HG02571 (cell line): ENCODE results near the gene TENT4A.

Experiments used
- ATAC-seq: cut with Tn5 transposase; IDR thresholded peaks from one replicate; pipeline ENCODE4 v1.9.1; 2021; ENCODE audit warnings: mild to moderate bottlenecking, moderate library complexity; ENCODE audit not compliant: unreplicated experiment

Gene TENT4A

GRCh38 chr5:6716629-6717149, 3.5 kb downstream of the TENT4A start:
- no peak for ATAC-seq

GRCh38 chr5:6717247-6717646, 4.0 kb downstream of the TENT4A start:
- no peak for ATAC-seq

DNA sequence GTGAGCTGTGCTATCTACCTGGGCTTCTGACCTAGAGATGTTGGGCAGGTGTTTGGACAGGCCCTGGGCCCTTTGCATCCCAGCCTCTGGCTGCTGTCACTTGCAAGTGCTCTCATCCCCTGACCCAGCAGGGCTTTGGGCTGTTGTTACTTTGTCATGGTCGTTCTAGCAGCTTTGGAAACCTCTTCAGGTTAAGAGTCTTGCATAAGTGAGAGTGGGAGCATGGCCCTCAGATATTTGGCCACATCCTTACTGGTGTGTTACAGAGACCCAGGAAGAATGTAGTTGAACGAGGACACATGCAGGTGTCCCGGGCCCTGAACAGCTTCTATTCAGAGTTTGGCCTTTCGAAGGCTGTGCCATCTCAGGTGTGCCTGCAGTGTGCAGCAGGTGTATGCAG, 4.5 kb downstream of the TENT4A start:
- ATAC-seq: no peak

GRCh38 chr5:6718161-6718681, 5.0 kb downstream of the TENT4A start:
- no peak for ATAC-seq

- ATAC-seq: no peak
Observed at GRCh38 chr5:6718718-6719117, 5.5 kb downstream of the TENT4A start.

GRCh38 chr5:6719417-6719816, 6.2 kb downstream of the TENT4A start:
- no peak for ATAC-seq

DNA sequence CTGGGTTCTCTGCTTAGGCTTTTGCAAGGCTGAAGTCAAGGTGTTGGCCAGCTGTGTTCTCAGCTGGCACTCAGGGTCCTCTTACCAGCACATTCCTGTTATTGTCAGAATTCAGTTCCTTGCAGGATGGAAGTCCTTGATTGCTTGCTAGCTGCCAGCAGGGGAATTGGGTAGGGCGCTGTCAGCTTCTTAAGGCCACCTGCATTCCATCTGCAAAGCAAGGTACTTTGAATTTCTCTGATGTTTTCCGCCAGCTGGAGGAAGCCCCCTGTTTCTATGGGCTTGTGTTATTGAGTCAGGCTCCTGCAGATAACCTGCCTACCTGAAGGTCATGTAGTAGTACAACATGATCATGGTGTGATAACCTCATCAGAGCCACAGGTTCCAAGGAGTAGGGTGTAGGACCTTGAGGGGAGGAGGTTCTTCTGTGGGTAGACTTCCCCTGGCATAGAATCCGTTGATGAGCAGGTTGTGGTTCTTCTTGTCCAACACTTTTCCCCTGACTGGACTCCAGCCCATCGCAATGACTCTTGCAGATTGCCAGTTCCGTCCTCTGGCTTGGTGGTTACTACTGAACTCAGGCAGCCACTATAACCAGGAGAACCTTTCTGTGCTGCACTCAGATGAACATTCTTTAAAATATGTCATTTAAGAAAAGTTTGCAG, 6.8 kb downstream of the TENT4A start:
- ATAC-seq: no peak

DNA sequence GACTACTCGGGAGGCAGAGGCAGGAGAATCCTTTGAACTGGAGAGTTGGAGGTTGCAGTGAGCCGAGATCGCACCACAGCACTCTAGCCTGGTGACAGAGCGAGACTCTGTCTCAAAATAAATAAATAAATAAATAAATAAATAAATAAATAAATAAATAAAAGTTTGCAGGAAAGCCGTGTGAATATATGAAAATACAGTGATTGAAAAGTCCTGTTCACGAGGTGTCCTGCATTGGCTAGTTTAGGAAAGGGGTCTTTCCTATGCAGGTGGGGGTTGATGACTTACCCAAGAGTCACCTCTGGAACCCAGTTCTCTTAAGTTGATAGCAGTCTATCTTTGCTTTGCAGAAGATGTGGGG, 7.3 kb downstream of the TENT4A start:
- ATAC-seq: no peak

GRCh38 chr5:6721442-6721841, 8.2 kb downstream of the TENT4A start:
- ATAC-seq: no peak

GRCh38 chr5:6722015-6722414, 8.8 kb downstream of the TENT4A start:
- ATAC-seq: peak; percentile 48

DNA sequence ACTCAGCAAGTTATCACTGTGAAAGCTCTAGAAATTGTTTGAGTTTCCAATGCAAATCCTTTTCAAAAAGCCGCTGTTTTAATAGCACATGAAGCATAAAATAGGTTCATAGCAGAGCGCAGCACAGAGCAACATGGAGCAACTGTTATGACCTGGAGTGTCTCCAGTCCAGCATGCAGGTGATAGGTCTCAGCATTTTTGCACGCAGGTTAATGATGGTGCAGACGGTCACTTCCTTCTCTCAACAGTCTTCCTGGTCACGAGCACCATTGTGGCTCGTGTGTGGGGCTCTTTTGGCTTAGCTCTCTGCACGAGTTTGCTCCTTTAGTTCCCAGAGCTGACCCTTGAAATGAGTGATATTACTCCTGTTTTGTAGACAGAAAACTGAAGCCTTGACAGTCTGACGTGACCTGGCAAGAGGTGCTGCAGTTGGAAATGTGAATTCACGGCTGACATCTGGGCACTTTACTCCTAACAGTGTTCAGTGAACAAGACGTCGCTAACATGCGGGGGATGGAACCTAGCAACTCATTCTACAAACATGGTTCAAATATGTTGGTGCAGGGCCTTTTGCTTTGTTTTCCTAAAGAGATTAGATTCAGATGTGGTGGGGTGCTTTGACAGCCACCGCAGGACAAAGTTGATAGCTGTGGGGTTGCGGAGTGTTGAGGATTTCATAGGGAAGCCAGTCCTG, 10.0 kb downstream of the TENT4A start:
- no peak for ATAC-seq

GRCh38 chr5:6723816-6724300, 10.6 kb downstream of the TENT4A start:
- ATAC-seq: no peak

DNA sequence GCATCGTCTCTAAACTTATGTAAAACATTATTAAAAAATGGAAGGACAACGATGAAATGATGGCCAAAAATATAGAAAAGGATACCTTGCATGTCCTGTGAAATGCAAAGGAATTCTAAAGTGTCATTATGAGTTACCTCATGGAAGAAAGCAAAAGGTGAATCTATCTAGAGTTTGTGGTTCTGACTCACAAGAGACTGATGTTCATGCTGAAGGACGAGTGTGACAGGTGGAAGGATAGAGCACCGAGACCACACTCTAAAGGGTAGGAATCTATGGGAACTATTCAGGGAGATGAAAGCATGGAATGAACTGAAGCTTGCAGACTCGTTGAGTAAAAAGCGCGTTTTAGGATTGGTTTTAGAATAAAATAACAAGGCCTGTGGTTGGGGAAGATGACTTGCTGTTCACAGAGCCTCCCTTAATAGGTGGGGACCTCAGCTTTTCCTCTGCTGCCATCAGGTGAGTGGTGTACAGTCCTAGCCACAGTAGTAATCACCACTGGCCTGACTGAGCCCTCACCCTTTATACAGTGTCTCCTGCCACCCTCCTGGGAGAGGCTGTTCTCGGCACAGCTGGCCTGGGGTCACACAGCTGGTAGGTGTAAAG, 11.2 kb downstream of the TENT4A start:
- no peak for ATAC-seq

DNA sequence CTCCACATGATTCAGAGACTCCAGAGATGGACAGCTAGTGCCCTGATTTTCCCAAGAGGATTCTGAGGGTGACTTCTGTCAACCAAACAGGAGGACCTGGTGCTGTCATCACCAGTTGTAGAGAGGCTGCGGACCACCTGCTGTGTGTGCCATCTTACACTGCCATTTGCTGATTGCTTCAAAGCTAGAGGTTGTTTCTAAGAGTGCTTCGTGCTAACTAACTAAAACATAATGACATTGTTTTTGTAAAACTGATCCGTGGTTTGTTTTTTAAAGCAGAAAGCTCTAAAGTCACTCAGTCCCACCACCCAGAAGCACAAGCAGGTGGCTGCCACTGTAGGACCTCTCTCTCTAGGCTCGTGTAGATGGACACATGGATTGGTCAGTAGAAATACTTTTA, 12.2 kb downstream of the TENT4A start:
- ATAC-seq: no peak

DNA sequence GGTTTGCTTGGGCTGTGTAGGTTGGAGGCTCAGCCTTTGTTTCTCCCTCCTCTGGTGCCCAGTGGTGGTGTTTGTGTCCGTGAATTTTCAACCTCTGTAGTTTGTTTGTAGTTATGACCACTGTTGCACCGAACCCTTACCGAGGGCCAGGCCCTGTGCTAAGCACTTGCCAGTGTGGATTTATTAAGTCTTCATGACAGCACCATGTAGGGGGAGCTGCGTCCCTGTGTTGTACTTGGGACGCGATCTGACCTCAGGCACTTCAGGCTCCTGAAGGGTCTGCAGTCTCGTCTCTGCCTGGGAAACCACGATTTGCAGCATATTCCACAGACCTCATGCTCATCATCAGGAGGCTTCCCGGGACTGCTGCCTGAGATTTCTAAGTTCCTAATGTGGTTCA, 12.8 kb downstream of the TENT4A start:
- ATAC-seq: no peak

DNA sequence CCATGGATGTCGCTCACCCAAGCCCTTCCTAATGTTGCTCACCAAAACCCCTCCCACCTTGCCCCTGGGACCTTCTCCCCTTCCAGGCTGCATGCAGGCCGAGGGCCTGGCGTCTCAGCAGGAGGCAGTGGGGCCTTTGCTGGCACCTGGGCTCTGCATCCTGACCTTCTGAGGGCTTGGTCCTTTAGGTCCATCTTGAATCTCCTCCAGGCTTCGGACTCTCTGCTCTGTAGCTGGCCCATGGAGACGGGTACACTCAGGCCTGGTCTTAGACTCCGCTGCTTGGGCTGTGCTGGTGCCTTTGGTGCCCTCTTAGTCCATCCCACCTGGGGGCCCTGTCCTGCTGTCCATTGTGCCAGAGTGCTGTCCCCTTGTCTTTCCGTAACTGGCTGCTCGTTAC, 14.0 kb downstream of the TENT4A start:
- ATAC-seq: no peak

GRCh38 chr5:6728011-6728794, 15.0 kb downstream of the TENT4A start:
- peak; percentile 74 for ATAC-seq

GRCh38 chr5:6728795-6729183, 15.6 kb downstream of the TENT4A start:
- no peak for ATAC-seq

GRCh38 chr5:6729386-6730310, 16.4 kb downstream of the TENT4A start:
- no peak for ATAC-seq

DNA sequence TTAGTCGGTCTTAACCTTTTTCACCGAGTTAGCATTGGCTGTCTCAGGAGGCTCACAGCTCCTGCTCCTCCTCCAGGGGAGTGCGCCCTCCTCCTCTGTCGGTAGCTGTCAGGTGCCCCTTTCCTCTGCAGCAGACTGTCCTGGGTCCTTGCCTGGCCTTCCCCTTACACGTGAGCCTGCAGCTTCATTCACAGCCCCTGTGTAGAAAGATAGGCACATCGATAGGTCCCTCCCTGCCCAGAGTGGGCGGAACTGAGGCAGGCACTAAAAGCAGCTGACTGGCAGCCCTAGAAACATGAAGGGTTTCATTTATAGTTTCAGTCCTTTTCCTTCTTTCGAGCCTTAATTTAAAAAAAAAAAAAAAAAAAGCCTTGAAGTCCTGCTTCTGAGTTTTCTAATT, 17.2 kb downstream of the TENT4A start:
- peak; percentile 64 for ATAC-seq
